NCI-H2029 treated with DMSO at 0.1 percent for 48 hours (cell line): ENCODE results near the gene DNAI4.
"Not testable (repeated sequence)": the region's sequence is repeated elsewhere in the genome, so short reads cannot be mapped to it uniquely, and the experiment has no call there.

Experiments used
- DNase-seq: peaks from one replicate; lab custom pipeline; 2025; lab: John Stamatoyannopoulos, UW

The DNAI4 gene, protein sequence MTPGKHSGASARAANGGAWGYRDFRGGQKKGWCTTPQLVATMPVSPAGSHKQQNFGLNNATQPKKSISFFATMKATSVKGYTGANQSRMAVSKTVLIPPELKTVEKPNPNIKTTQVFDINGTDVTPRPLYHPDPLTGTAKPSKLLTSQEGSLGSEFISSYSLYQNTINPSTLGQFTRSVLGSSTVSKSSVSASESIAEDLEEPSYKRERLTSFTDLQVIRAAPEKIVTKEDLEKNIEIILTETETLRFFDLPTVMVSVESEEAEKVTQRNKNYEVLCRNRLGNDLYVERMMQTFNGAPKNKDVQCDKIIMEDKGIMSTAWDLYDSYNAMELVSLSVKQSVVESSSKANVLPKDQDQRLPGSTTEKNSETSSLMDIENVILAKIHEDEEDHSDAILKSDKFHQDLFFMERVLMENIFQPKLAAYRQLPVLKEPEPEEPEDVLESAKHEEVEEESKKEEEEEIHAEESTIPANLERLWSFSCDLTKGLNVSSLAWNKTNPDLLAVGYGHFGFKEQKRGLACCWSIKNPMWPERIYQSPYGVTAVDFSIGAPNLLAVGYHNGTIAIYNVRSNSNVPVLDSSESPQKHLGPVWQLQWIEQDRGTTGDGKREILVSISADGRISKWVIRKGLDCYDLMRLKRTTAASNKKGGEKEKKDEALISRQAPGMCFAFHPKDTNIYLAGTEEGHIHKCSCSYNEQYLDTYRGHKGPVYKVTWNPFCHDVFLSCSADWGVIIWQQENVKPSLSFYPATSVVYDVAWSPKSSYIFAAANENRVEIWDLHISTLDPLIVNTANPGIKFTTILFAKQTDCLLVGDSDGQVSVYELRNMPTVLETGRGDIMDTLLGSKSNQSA

GRCh38 chr1:66924756-66925557 is at the start of gene DNAI4, which contains the start of gene MIER1:
Gene DNAI4 (minus strand): TSS chr1:66924856. CDS start chr1:66924831, 25 bp downstream.
Gene MIER1 (plus strand): TSS chr1:66924990. CDS start chr1:66925029, 39 bp downstream.
- peak; percentile 97 for DNase-seq

GRCh38 chr1:66968574-66968973 is 43.9 kb upstream of the DNAI4 start:
- DNase-seq = no peak

GRCh38 chr1:66966188-66966873 is 41.7 kb upstream of the DNAI4 start:
- not testable (repeated sequence) for DNase-seq

GRCh38 chr1:66957938-66958337 is 33.3 kb upstream of the DNAI4 start:
- no peak for DNase-seq

- DNase-seq = no peak
Observed at GRCh38 chr1:66954208-66954607, 29.6 kb upstream of the DNAI4 start.

GRCh38 chr1:66951513-66951912 is 26.9 kb upstream of the DNAI4 start:
- DNase-seq = no peak

- no peak for DNase-seq
Observed at GRCh38 chr1:66947267-66947666, 22.6 kb upstream of the DNAI4 start.

- DNase-seq = no peak
Observed at GRCh38 chr1:66945316-66945715, 20.7 kb upstream of the DNAI4 start.

DNA sequence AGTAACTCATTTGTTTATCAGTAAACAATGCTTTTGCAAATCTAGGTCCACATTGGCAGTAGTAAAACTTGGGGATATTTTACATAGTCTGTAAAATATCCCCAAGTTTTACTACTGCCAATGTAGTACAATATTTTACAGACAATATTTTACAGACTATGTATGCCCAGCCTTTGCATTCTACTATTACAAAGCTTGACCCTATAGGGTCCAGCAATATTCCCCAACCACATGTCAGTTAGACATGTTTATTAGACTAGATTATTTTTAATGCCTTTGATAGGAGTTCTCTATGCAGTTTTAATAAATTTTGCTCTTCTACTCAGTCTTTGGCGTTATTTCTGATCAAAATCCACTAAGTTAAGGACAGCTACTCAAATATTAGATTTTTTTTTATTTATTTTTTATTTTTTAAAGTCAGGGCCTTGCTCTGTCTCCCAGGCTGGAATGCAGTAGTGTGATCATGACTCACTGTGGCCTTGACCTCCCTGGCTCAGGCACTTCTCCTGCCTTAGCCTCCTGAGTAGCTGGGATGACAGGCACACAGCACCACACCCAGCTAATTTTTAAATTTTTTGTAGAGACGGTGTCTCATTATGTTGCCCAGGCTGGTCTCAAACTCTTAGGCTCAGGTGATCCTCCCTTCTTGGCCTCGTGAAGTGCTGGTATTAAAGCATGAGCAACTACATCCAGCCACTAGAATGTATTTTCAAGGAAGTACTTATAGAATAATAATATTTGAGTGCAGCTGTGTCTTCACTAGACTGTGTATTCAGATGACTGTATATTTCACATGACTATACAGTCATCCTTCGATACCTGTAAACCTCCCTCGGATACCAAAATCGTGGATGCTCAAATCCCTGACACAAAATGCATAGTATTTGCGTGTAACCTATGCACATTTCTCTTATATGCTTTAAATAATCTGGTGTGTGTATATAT is 19.9 kb upstream of the DNAI4 start:
- DNase-seq = no peak

DNA sequence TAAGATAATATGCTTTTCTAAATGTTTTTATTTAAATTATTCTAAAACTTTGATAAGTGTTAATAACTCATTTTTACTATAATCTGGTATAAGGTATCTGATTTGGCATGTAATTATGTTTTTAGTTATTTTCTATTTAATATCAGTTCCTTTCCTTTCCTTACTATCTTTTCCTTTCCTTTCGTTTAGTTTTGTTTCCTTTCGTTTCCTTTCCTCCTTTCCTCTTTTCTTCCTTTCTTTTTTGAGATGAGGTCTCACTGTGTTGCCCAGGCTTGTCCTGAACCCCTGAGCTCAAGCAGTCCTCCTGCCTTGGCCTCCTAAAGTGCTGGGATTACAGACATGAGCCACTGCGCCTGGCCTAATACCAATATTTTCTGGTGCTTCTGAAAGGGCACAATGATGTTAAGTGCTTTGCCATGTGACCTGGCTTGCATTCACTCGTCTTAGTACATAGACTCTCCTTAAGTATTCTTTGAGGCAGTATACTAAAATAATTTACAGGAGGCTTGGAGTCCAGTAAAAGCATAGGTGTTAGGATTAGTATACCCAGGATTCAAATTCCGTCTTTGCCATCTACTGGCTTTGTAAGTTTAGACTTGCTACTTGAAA is 18.8 kb upstream of the DNAI4 start:
- DNase-seq = no peak

GRCh38 chr1:66940981-66941380 is 16.3 kb upstream of the DNAI4 start:
- DNase-seq = no peak

DNA sequence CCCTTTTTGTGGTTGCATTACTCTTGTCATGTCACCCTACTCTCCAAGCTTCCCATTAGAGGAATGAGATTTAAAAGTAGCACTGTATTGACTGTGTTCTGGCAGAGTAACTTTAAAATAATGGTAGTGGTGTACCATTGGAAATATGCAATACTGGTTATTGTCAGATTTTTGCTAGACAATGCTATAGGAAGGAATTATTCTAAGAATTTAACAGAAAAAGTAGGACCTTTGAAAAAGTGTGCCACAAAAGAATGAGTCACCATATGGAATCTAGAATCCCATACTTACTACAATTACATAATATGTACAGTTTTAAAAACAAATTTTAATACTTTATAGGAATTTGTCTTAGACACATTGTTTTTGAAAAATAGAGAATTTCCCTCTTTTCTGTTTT is 14.0 kb upstream of the DNAI4 start:
- no peak for DNase-seq

DNA sequence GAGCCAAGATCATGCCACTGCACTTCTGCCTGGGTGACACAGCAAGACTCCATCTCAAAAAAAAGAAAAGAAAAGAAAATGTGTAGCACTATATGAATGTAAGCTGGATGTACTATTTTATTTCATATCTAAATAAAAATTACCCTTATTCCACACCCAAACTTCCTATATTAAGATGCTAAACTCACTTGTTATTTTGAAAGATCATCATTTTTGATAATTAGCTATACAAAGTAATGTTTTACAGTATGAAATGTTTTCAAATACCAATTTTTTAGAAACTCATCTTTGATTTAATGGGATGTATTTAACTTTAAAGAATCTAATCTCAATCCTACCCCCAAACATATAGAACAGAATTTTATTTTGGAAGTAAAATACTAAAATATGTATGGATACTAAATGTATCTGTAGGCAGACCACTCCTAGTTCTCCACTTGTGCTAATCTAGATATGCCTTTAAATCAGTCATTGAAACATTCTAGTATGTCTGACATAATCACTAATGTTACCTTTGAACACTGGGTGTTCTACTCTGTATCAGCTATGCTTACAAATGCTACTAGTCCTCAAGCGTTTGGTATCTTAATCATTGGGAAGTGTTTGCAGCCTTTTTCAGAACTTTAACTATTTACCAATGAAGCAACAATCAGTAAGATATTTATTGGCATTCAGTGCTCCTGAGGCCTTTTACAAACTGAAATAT is 13.0 kb upstream of the DNAI4 start:
- no peak for DNase-seq

DNA sequence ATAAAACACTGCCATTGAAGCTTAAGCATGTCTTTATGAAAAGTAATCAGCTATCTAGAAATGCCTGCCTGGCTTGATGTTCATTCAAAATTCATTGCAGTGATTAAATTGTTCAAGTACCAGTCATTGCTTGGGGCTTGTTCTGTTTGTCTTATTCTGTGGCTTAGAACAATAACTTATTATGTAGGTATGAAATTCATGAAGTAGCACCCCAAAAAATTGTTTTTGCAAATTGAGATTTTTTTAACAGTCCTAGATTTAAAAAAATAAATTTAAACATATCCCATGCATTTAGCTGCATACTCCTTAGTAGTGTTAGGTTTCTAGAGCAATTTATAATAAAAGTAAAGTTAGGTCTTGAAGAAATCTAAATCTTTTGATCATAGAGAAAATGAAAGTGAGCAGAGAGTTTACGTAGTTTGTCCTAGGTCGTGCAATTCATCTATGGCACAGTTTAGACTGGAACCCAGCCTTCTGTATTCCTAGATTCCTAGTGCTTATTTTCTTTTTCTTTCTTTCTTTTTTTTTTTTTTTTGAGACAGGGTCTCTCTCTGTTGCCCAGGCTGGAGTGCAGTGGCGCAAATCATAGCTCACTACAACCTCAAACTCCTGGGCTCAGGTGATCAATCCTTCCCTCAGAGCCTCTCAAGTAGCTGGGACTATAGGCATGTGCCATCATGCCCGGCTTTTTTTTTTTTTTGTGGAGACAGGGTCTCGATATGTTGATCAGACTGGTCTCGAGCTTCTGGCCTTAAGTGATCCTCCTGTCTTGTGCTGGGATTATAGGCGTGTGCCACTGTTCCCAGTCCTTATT is 9.4 kb upstream of the DNAI4 start:
- no peak for DNase-seq

GRCh38 chr1:66932291-66932690 is 7.6 kb upstream of the DNAI4 start:
- no peak for DNase-seq

- no peak for DNase-seq
Observed at GRCh38 chr1:66931590-66931989, 6.9 kb upstream of the DNAI4 start.

- no peak for DNase-seq
Observed at GRCh38 chr1:66930823-66931174, 6.1 kb upstream of the DNAI4 start.

DNA sequence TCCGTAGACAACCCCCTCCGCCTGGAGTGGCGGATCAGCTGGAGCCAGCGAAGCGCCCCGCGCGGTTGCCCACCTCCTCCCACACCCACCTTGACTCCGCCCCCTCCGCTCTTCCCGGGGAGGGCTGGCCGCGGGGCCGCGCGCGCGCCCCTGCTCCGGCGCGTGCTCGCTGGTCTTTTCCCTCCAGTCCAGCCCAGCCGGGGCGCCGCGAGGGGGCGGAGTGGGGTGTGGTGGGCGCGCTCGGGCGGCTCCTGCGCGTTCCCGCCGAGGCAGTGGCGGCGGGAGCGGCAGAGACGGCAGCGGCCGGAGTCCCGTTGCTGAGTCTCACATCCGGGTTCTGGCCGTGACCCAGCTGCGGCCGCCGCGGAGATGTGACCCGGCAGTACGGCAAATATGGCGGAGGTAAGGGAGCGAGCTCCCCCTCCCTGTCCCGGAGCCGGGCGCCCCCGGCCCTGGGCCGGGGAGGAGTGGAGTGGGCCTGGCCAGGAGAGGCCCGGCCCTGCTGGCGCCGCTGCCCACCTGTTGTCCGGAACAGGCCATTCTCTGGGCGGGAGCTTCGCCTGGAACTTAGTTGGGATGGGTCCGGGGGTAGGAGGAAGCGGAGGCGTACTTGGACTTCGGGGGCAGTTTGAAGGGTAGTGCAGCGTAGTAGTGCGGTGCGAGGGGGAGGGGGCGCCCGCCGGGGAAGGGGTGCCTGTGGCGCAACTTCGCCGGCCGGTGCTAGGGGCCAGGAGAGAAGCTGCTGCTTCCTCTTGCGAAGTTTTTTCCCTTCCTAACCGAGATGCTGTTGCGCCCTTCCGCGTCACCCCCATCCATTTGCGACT is 5.6 kb upstream of the DNAI4 start:
- peak; percentile 81 for DNase-seq
